Neuronal stem cell (in vitro differentiated cells): ENCODE results near the gene DECR2.

Experiments
- DNase-seq: peaks from one replicate; pipeline ENCODE4 v3.0.0-alpha.2; 2013; ENCODE audit warnings: low spot score
- H2AFZ ChIP-seq: one replicate; pipeline ENCODE4 v1.6.1; 2013; ENCODE audit warnings: mild to moderate bottlenecking, low read length, inconsistent platforms
- H2AK5ac ChIP-seq: 2 replicates; pipeline ENCODE4 v1.6.1; 2013; ENCODE audit warnings: low read depth, mild to moderate bottlenecking, inconsistent platforms, low read length, moderate library complexity, mixed read lengths
- H2BK120ac ChIP-seq: 2 replicates; pipeline ENCODE4 v1.6.1; 2013; ENCODE audit warnings: low read depth, mild to moderate bottlenecking, inconsistent platforms, low read length, moderate library complexity, mixed read lengths
- H2BK12ac ChIP-seq: one replicate; pipeline ENCODE4 v1.6.1; 2013; ENCODE audit warnings: low read length, inconsistent platforms
- H2BK15ac ChIP-seq: 2 replicates; pipeline ENCODE4 v1.6.1; 2013; ENCODE audit warnings: mild to moderate bottlenecking, low read length, inconsistent platforms, mixed read lengths
- H2BK5ac ChIP-seq: one replicate; pipeline ENCODE4 v1.6.1; 2013; ENCODE audit warnings: inconsistent platforms, mild to moderate bottlenecking, low read length, moderate library complexity
- H3K14ac ChIP-seq: one replicate; pipeline ENCODE4 v1.6.1; 2013; ENCODE audit warnings: low read length, inconsistent platforms
- H3K18ac ChIP-seq: 2 replicates; pipeline ENCODE4 v1.6.1; 2013; ENCODE audit warnings: low read length, inconsistent platforms
- H3K23ac ChIP-seq: 2 replicates; pipeline ENCODE4 v1.6.1; 2013; ENCODE audit warnings: low read depth, mild to moderate bottlenecking, mixed read lengths, low read length, inconsistent platforms; ENCODE audit not compliant: poor library complexity
- H3K27ac ChIP-seq: replicated peaks from 3 replicates; pipeline ENCODE4 v1.5.1; 2013; ENCODE audit warnings: low read length, inconsistent platforms
- H3K27me3 ChIP-seq, 3 experiments: 2 replicates each; pipeline ENCODE4 v1.6.1; 2013; ENCODE audit warnings: low read length in 3 of 3, mild to moderate bottlenecking in 2 of 3, inconsistent platforms in 1 of 3, low read depth in 1 of 3, mixed read lengths in 1 of 3, moderate library complexity in 1 of 3; ENCODE audit not compliant: control insufficient read depth in 3 of 3, insufficient read depth in 3 of 3
- H3K36me3 ChIP-seq, 2 donors: replicated peaks in 1 of 2; 2 replicates each; pipeline ENCODE4 v1.6.1; 2013; ENCODE audit warnings: low read length in 2 of 2; ENCODE audit not compliant: control insufficient read depth in 2 of 2, insufficient read depth in 2 of 2
- H3K4ac ChIP-seq: 2 replicates; pipeline ENCODE4 v1.6.1; 2013; ENCODE audit warnings: inconsistent platforms, mild to moderate bottlenecking, low read length, moderate library complexity
- H3K4me1 ChIP-seq, 2 donors: 1 replicate in 1 of 2; 2 replicates in 1 of 2; pipeline ENCODE4 v1.6.1; 2013; ENCODE audit warnings: low read length in 2 of 2, low read depth in 1 of 2; ENCODE audit not compliant: control insufficient read depth in 2 of 2, insufficient read depth in 1 of 2
- H3K4me2 ChIP-seq: one replicate; pipeline ENCODE4 v1.6.1; 2013; ENCODE audit warnings: mild to moderate bottlenecking, low read length, inconsistent platforms; ENCODE audit not compliant: insufficient read depth, poor library complexity, severe bottlenecking
- H3K4me3 ChIP-seq, 2 donors: 2 replicates each; pipeline ENCODE4 v1.5.1; 2013; ENCODE audit warnings: low read length in 2 of 2, mild to moderate bottlenecking in 2 of 2, inconsistent platforms in 1 of 2, moderate library complexity in 1 of 2
- H3K79me1 ChIP-seq: one replicate; pipeline ENCODE4 v1.6.1; 2013; ENCODE audit warnings: low read depth, mild to moderate bottlenecking, inconsistent platforms, low read length, moderate library complexity
- H3K9ac ChIP-seq: one replicate; pipeline ENCODE4 v1.6.1; 2013; ENCODE audit warnings: mild to moderate bottlenecking, low read depth, low read length, inconsistent platforms; ENCODE audit not compliant: poor library complexity
- H3K9me3 ChIP-seq, 2 donors: replicated peaks in 1 of 2; 2 replicates each; pipeline versions ENCODE3 to v1.6.1; 2013; ENCODE audit warnings: low read length in 2 of 2, mild to moderate bottlenecking in 2 of 2, inconsistent platforms in 1 of 2, low read depth in 1 of 2, mixed read lengths in 1 of 2, moderate library complexity in 1 of 2; ENCODE audit not compliant: control insufficient read depth in 2 of 2, insufficient read depth in 1 of 2
- H4K8ac ChIP-seq: one replicate; pipeline ENCODE4 v1.6.1; 2013; ENCODE audit warnings: low read depth, mild to moderate bottlenecking, inconsistent platforms, low read length, moderate library complexity
- H4K91ac ChIP-seq: one replicate; pipeline ENCODE4 v1.6.1; 2013; ENCODE audit warnings: low read length, low read depth, mild to moderate bottlenecking, inconsistent platforms; ENCODE audit not compliant: poor library complexity
- WGBS, 2 donors: extraction: QIAGEN DNeasy Blood & Tissue Kit; methylation state at CpG; one replicate each; pipeline ENCODE4 v1.1.7; 2013; ENCODE audit warnings: missing lambda C conversion rate in 2 of 2, mixed read lengths in 1 of 2; ENCODE audit not compliant: insufficient read length in 2 of 2, insufficient replicate concordance in 1 of 2; ENCODE audit errors: extremely low coverage in 2 of 2; 5-methylcytosine and 5-hydroxymethylcytosine counted together

The DECR2 gene

DNA sequence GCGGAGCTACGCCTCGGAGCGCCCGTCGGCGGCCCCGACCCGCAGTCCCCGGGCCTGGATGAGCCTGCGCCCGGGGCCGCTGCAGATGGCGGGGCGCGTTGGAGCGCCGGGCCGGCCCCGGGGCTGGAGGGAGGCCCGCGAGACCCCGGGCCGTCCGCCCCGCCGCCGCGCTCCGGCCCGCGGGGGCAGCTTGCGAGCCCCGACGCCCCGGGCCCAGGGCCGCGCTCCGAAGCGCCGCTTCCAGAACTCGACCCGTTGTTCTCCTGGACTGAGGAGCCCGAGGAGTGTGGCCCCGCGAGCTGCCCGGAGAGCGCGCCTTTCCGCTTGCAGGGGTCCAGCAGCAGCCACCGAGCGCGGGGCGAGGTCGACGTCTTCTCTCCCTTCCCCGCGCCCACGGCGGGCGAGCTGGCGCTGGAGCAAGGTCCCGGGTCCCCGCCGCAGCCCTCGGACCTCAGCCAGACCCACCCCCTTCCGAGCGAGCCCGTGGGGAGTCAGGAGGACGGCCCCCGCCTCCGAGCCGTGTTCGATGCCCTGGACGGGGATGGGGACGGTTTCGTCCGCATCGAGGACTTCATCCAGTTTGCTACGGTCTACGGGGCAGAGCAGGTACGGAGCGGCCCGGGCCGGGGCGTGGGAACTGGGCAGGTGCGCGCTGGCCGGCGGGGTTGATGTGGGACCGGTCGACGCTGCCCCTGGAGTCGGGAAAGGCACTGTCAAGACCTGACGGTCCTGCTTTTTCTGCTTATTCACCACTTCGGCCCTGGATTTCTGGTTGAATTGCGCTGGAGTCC, 24.6 kb downstream of the DECR2 start:
- Histone ChIP-seq H3K14ac (peak overlapping the region; percentile 82), H4K91ac (no peak overlapping the region), H3K9ac (peak overlapping the region; percentile 96), H3K27me3 (peaks cover 11 to 18% (median 12%) of the 10 kb centered on the region in 3 experiments), H3K23ac (peak overlapping the region; percentile 100), H4K8ac (peak overlapping the region; percentile 65), H2AFZ (peak overlapping the region; percentile 56), H2BK15ac (no peak overlapping the region), H3K18ac (peak overlapping the region; percentile 95), H2BK12ac (no peak overlapping the region), H3K79me1 (peaks cover 18% of the 10 kb centered on the region), H2BK120ac (no peak overlapping the region), H2BK5ac (peak overlapping the region; percentile 66), H3K4ac (peak overlapping the region; percentile 76), H3K27ac (no peak overlapping the region), H3K9me3 (no peaks in the 10 kb centered on the region), H3K4me3 (peak overlapping the region; percentile 87 to 99), H3K4me2 (peak overlapping the region; percentile 96), H3K4me1 (peaks cover 7 to 14% of the 10 kb centered on the region in 2 donors), H3K36me3 (peaks cover 4 to 39% of the 10 kb centered on the region in 2 donors), H2AK5ac (peak overlapping the region; percentile 98)
- WGBS, 2 donors: no CpG with 5 or more reads among the region's 97 CpGs
- DNase-seq: no peak

DNA sequence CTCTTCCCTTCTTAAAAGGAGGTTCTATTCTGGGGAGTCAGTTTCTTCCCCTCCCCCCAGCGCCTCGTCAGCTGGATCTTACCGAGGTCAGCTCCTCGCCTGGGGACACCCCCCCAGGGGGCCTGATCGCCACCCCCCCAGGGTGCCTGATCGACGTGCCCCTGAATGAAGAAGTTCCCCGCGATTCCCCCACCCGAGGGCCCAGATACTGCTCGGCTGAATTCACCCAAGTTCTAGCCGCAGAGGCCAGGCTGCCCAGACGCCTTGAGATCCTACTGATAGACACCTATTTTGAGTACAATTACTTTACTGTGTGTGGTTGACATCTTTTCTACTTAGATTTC, 25.2 kb downstream of the DECR2 start:
- H3K4me1 ChIP-seq: peaks cover 7 to 14% of the 10 kb centered on the region in 2 donors
- peak overlapping the region; percentile 96 for H3K9ac ChIP-seq
- peak overlapping the region; percentile 82 for H3K14ac ChIP-seq
- H3K23ac ChIP-seq: peak overlapping the region; percentile 100
- no CpG with 5 or more reads among the region's 13 CpGs for WGBS, 2 donors
- H2BK120ac ChIP-seq: no peak overlapping the region
- no peak overlapping the region for H3K27ac ChIP-seq
- H4K8ac ChIP-seq: no peak overlapping the region
- peak overlapping the region; percentile 95 for H3K18ac ChIP-seq
- H4K91ac ChIP-seq: no peak overlapping the region
- H2AK5ac ChIP-seq: peak overlapping the region; percentile 98
- no peak overlapping the region for H2BK12ac ChIP-seq
- H2BK5ac ChIP-seq: peak overlapping the region; percentile 66
- H2AFZ ChIP-seq: no peak overlapping the region
- H3K4me3 ChIP-seq: peak overlapping the region; percentile 87 to 99
- peak overlapping the region; percentile 96 for H3K4me2 ChIP-seq
- H3K9me3 ChIP-seq: no peaks in the 10 kb centered on the region
- peak overlapping the region; percentile 76 for H3K4ac ChIP-seq
- no peak overlapping the region for H2BK15ac ChIP-seq
- DNase-seq: no peak
- peaks cover 18% of the 10 kb centered on the region for H3K79me1 ChIP-seq
- H3K27me3 ChIP-seq: peaks cover 11 to 18% (median 12%) of the 10 kb centered on the region in 3 experiments
- H3K36me3 ChIP-seq: peaks cover 4 to 41% of the 10 kb centered on the region in 2 donors

DNA sequence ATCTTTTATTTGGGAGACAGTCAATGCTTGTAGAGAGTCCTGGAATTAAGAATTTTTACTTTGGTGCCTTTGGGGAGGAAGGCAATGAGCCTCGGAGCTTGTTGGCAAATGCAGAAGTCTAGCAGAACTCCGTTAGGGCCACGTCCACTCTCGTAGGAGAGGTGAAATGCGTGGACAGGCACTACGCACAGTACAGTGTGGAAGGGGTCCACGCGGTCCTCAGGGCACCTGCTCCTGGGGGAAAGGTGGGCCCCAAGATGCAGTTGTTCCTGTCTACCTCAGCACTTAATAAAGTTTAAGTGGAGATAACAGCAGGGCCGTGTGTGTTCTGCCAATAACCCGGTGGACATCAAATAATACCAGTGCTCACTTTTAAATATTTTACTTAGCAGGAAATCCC, 25.6 kb downstream of the DECR2 start:
- no peak overlapping the region for H2BK5ac ChIP-seq
- H4K8ac ChIP-seq: no peak overlapping the region
- no CpG with 5 or more reads among the region's 10 CpGs for WGBS, 2 donors
- H3K4ac ChIP-seq: no peak overlapping the region
- no peak overlapping the region for H4K91ac ChIP-seq
- no peak overlapping the region for H3K27ac ChIP-seq
- H3K4me1 ChIP-seq: peaks cover 7 to 14% of the 10 kb centered on the region in 2 donors
- H3K4me3 ChIP-seq: peak overlapping the region; percentile 87 to 99
- no peaks in the 10 kb centered on the region for H3K9me3 ChIP-seq
- peaks cover 18% of the 10 kb centered on the region for H3K79me1 ChIP-seq
- H3K23ac ChIP-seq: no peak overlapping the region
- H2AK5ac ChIP-seq: no peak overlapping the region
- no peak overlapping the region for H2AFZ ChIP-seq
- no peak overlapping the region for H3K9ac ChIP-seq
- no peak overlapping the region for H2BK120ac ChIP-seq
- H3K4me2 ChIP-seq: peak overlapping the region; percentile 96
- H3K18ac ChIP-seq: no peak overlapping the region
- peaks cover 4 to 45% of the 10 kb centered on the region in 2 donors for H3K36me3 ChIP-seq
- no peak overlapping the region for H2BK15ac ChIP-seq
- peaks cover 11 to 18% (median 12%) of the 10 kb centered on the region in 3 experiments for H3K27me3 ChIP-seq
- no peak for DNase-seq
- no peak overlapping the region for H3K14ac ChIP-seq
- H2BK12ac ChIP-seq: no peak overlapping the region

DNA sequence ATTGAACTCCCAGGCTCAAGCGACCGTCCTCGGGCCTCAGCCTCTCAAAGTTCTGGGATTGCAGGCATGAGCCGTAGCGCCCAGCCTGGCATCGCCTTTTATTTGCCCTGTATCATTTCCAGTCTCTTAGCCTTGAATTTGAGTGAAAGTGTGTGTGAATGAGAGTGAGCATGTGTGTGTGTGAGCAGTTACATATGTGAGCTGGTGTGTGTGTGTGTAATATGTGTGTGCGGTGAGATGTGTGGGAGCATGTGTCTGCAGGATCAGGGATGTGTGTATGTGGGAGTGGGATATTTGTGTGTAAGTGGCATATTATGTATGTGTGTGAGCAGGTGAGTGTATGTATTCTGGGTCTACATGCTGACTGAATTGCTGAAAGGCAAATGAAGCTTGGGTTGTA, 29.2 kb downstream of the DECR2 start:
- Histone ChIP-seq H3K9ac (no peak overlapping the region), H3K4me1 (peaks cover 6 to 10% of the 10 kb centered on the region in 2 donors), H3K23ac (no peak overlapping the region), H3K4me2 (no peak overlapping the region), H2BK12ac (no peak overlapping the region), H2AK5ac (no peak overlapping the region), H3K4ac (no peak overlapping the region), H2BK15ac (no peak overlapping the region), H4K91ac (no peak overlapping the region), H3K4me3 (no peak overlapping the region), H3K36me3 (peaks cover 4 to 71% of the 10 kb centered on the region in 2 donors), H3K27ac (no peak overlapping the region), H3K9me3 (no peaks in the 10 kb centered on the region), H3K14ac (no peak overlapping the region), H3K27me3 (no peaks in the 10 kb centered on the region), H2AFZ (no peak overlapping the region), H3K18ac (no peak overlapping the region), H2BK120ac (no peak overlapping the region), H3K79me1 (peaks cover 20% of the 10 kb centered on the region), H2BK5ac (no peak overlapping the region), H4K8ac (no peak overlapping the region)
- no peak for DNase-seq
- WGBS, 2 donors: 100% methylated on average over 1 of the region's 7 CpGs; no CpG with 5 or more reads in 1 of the 2 donors
